Upper lobe of left lung (tissue), 6 donors: Measurements from ENCODE around the gene IFI30. TPM values are rescaled to one million over a fixed set of nuclear protein-coding genes. Genes with fewer than 3 reads are reported as not detected.
A peak's percentile ranks its signal among the peaks of the same experiment; 100 is the strongest.
"Not testable (repeated sequence)": the region's sequence is repeated elsewhere in the genome, so short reads cannot be mapped to it uniquely, and the experiment has no call there.

Experiments used
- ATAC-seq, 2 donors: fragments of 200-7000 bp; cut with Tn5 transposase; one replicate each; pipeline ENCODE4 v1.9.1; 2022; ENCODE audit warnings: mild to moderate bottlenecking in 2 of 2, moderate library complexity in 2 of 2; ENCODE audit not compliant: low FRiP score in 2 of 2
- DNase-seq, 2 donors: peaks; one replicate each; pipeline ENCODE4 v3.0.0-alpha.2; 2019 to 2020
- H3K27ac ChIP-seq, 4 donors: fragments of 200-600 bp; sonication (generic); one replicate each; pipeline ENCODE4 v1.5.1; 2016 to 2019
- H3K27me3 ChIP-seq, 4 donors: fragments of 200-600 bp; sonication (generic); one replicate each; pipeline ENCODE4 v1.5.1; 2017 to 2019
- H3K36me3 ChIP-seq, 4 donors: fragments of 200-600 bp; sonication (generic); one replicate each; pipeline ENCODE4 v1.5.1; 2016 to 2019
- H3K4me1 ChIP-seq, 4 donors: fragments of 200-600 bp; sonication (generic); one replicate each; pipeline ENCODE4 v1.5.1; 2018 to 2019
- H3K4me3 ChIP-seq, 4 donors: fragments of 200-600 bp; sonication (generic); one replicate each; pipeline ENCODE4 v1.5.1; 2017 to 2019; ENCODE audit warnings: mild to moderate bottlenecking in 2 of 4, moderate library complexity in 1 of 4
- H3K9me3 ChIP-seq, 4 donors: fragments of 200-600 bp; sonication (generic); one replicate each; pipeline ENCODE4 v1.5.1; 2018 to 2019
- CTCF ChIP-seq, 6 experiments: fragments of 450-650 bp in 4 of 6; fragments of 200-600 bp in 2 of 6; sonication (generic) in 2 of 6; IDR thresholded peaks; one replicate each; pipeline ENCODE4 v1.5.1; 2016 to 2019; ENCODE audit warnings: antibody characterized with exemption in 6 of 6
- EP300 ChIP-seq, 4 donors: sonication (generic); formaldehyde crosslinking; IDR thresholded peaks; one replicate each; pipeline ENCODE4 v1.5.1; 2017; ENCODE audit warnings: antibody characterized with exemption in 4 of 4, control low read depth in 2 of 4
- POLR2A ChIP-seq, 4 donors: fragments of 450-650 bp; IDR thresholded peaks; one replicate each; pipeline ENCODE4 v1.5.1; 2016 to 2017; ENCODE audit warnings: antibody characterized with exemption in 4 of 4, mild to moderate bottlenecking in 2 of 4
- POLR2AphosphoS5 ChIP-seq, 2 donors: sonication (generic); formaldehyde crosslinking; IDR thresholded peaks; one replicate each; pipeline ENCODE4 v1.5.1; 2017; ENCODE audit warnings: antibody characterized with exemption in 2 of 2
- WGBS, 2 donors: methylation state at CpG; one replicate each; pipeline ENCODE4 v1.1.5; 2017 to 2018; 5-methylcytosine and 5-hydroxymethylcytosine counted together
- total RNA-seq, 6 donors: library from RNA; depleted of rRNA in 4 of 6; stranded (reverse); fragments of >200 nt in 4 of 6; gene quantifications; one replicate each; pipeline versions ENCODE4 v1.1.0 to v1.2.1, GENCODE V29; 2016 to 2021
- donor health status: DM: no; HTN: no; CAD: no; lungs with moderate emphysema.
- donor health status: DM: no; HTN: yes; CAD: no; lungs with severe emphysema.

Gene IFI30
- total RNA-seq, 6 donors from 2014 or later = 228 to 764 (median 476) TPM

- no peaks in the 10 kb centered on the region for H3K9me3 ChIP-seq
- DNase-seq = no peak
- H3K27ac ChIP-seq = peak overlapping the region in 2 of 4 donors; percentile 95 to 97
- 85 to 87% methylated on average over 12 of the region's 12 CpGs for WGBS, 2 donors
- H3K36me3 ChIP-seq = no peaks in the 10 kb centered on the region
- no peaks in the 10 kb centered on the region for H3K27me3 ChIP-seq
- ATAC-seq = no peak
- H3K4me3 ChIP-seq = no peak overlapping the region
- H3K4me1 ChIP-seq = peaks cover 15 to 35% (median 21%) of the 10 kb centered on the region in 4 donors
- TF ChIP-seq POLR2AphosphoS5 (IDR thresholded peaks at IDR 0.05) = no peak
- no peak for TF ChIP-seq POLR2A (IDR thresholded peaks at IDR 0.05)
- TF ChIP-seq CTCF (IDR thresholded peaks at IDR 0.05) = no peak
- no peak for TF ChIP-seq EP300 (IDR thresholded peaks at IDR 0.05)
Observed at GRCh38 chr19:18206018-18206417, 32.4 kb downstream of the IFI30 start.

GRCh38 chr19:18208098-18208951, 34.7 kb downstream of the IFI30 start:
- peaks cover 8 to 23% (median 13%) of the 10 kb centered on the region in 4 donors for H3K4me1 ChIP-seq
- no peaks in the 10 kb centered on the region for H3K9me3 ChIP-seq
- no peak overlapping the region for H3K4me3 ChIP-seq
- TF ChIP-seq CTCF (IDR thresholded peaks at IDR 0.05) (peak in 5 of 6 experiments; percentile 15 to 72 (median 44)), POLR2A (IDR thresholded peaks at IDR 0.05) (no peak), EP300 (IDR thresholded peaks at IDR 0.05) (no peak), POLR2AphosphoS5 (IDR thresholded peaks at IDR 0.05) (peak; percentile 10 to 33)
- DNase-seq (peak; percentile 35 to 92), ATAC-seq (no peak)
- WGBS, 2 donors = 20 to 24% methylated on average over 11 to 32 of the region's 32 CpGs
- H3K27me3 ChIP-seq = no peaks in the 10 kb centered on the region
- H3K27ac ChIP-seq = peak overlapping the region in 2 of 4 donors; percentile 44 to 62
- no peaks in the 10 kb centered on the region for H3K36me3 ChIP-seq

- H3K9me3 ChIP-seq, H3K36me3 ChIP-seq, DNase-seq, H3K27ac ChIP-seq, ATAC-seq, H3K27me3 ChIP-seq, H3K4me3 ChIP-seq: not testable (repeated sequence)
- 79 to 90% methylated on average over 5 of the region's 5 CpGs for WGBS, 2 donors
- peaks cover 4 to 16% (median 8%) of the 10 kb centered on the region in 4 donors for H3K4me1 ChIP-seq
Observed at GRCh38 chr19:18209912-18210311, 36.3 kb downstream of the IFI30 start.

- ATAC-seq = peak in 1 of 2 donors; percentile 19
- DNase-seq = no peak
- peaks cover 0 to 5% (median 0%) of the 10 kb centered on the region in 4 donors for H3K4me1 ChIP-seq
- H3K9me3 ChIP-seq = no peaks in the 10 kb centered on the region
- TF ChIP-seq EP300 (IDR thresholded peaks at IDR 0.05) (no peak), CTCF (IDR thresholded peaks at IDR 0.05) (no peak), POLR2A (IDR thresholded peaks at IDR 0.05) (no peak), POLR2AphosphoS5 (IDR thresholded peaks at IDR 0.05) (no peak)
- 81 to 83% methylated on average over 13 to 14 of the region's 14 CpGs for WGBS, 2 donors
- no peaks in the 10 kb centered on the region for H3K36me3 ChIP-seq
- no peak overlapping the region for H3K27ac ChIP-seq
- no peaks in the 10 kb centered on the region for H3K27me3 ChIP-seq
- H3K4me3 ChIP-seq = no peak overlapping the region
Observed at GRCh38 chr19:18211683-18212082, 38.1 kb downstream of the IFI30 start.

GRCh38 chr19:18214779-18215433, 41.3 kb downstream of the IFI30 start:
- peak in 1 of 2 donors; percentile 25 for ATAC-seq
- 67 to 72% methylated on average over 7 of the region's 7 CpGs for WGBS, 2 donors
- TF ChIP-seq EP300 (IDR thresholded peaks at IDR 0.05) (no peak), CTCF (IDR thresholded peaks at IDR 0.05) (no peak), POLR2A (IDR thresholded peaks at IDR 0.05) (no peak), POLR2AphosphoS5 (IDR thresholded peaks at IDR 0.05) (no peak)
- no peaks in the 10 kb centered on the region for H3K36me3 ChIP-seq
- no peak overlapping the region for H3K4me3 ChIP-seq
- H3K27ac ChIP-seq = no peak overlapping the region
- no peaks in the 10 kb centered on the region for H3K27me3 ChIP-seq
- H3K9me3 ChIP-seq = no peaks in the 10 kb centered on the region
- no peak for DNase-seq
- no peaks in the 10 kb centered on the region for H3K4me1 ChIP-seq
